ENCODE measurements around the gene TSC2.

TSC2 gene

DNA sequence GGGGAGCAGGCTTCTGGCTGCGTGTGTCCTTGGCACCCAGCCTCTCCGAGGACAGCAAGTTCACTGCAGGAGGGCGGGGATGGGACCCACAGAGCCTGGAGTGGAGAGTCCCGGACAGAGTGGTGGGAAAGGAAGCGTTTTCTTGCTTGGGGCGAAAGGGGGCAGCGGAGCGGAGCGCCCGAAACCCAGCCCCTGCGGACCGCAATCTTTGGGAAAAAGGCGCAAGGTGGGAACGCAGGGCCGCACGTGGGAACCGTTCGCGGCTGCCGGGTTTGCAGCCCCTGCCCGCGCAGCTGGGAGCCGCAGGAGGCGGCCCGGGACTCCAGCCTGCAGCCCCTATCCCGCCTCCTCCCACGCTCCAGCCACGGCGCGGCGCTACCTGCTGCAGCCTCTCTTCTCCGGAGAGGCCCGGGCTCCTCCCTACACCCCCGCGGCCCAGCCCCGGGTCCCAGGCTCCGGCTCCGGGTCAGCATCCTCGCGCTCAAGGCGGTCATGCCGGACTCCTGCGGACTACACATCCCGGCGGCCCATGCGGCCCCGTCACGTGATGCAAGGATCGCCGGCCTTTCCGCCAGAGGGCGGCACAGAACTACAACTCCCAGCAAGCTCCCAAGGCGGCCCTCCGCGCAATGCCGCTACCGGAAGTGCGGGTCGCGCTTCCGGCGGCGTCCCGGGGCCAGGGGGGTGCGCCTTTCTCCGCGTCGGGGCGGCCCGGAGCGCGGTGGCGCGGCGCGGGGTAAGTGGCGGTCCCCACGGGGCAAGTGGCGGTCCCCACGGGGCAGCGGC is at the start of gene TSC2, which contains the start of gene NTHL1:
Gene TSC2 (plus strand): TSS at position 656 of the 786 bp plus-strand sequence. CDS start 631 bp downstream, outside the sequence.
Gene NTHL1 (minus strand): TSS at position 505 of the 786 bp plus-strand sequence. CDS start 11 bp downstream, at position 494.
- Histone ChIP-seq H3K9ac (ENCODE audit: low read length in 2 of 2) (peak within 1 kb of the TSS; percentile 67 to 85), H3K9me3 (ENCODE audit: control insufficient read depth in 2 of 2, low read length in 2 of 2) (no peaks in the 10 kb centered on the region), H3K27me3 (ENCODE audit: control insufficient read depth in 1 of 2, insufficient read depth in 2 of 2, low read length in 2 of 2) (no peaks in the 10 kb centered on the region), H3K36me3 (ENCODE audit: control insufficient read depth in 2 of 2, insufficient read depth in 2 of 2, low read length in 2 of 2) (peaks cover 3 to 16% of the 10 kb centered on the region in 2 donors), H3K4me1 (ENCODE audit: control insufficient read depth, insufficient read depth, low read length) (peaks cover 39% of the 10 kb centered on the region), H3K4me3 (ENCODE audit: low read length in 2 of 2) (peak within 1 kb of the TSS; percentile 83 to 90), H3K27ac (ENCODE audit: low read length) (peak within 1 kb of the TSS; percentile 41)

DNA sequence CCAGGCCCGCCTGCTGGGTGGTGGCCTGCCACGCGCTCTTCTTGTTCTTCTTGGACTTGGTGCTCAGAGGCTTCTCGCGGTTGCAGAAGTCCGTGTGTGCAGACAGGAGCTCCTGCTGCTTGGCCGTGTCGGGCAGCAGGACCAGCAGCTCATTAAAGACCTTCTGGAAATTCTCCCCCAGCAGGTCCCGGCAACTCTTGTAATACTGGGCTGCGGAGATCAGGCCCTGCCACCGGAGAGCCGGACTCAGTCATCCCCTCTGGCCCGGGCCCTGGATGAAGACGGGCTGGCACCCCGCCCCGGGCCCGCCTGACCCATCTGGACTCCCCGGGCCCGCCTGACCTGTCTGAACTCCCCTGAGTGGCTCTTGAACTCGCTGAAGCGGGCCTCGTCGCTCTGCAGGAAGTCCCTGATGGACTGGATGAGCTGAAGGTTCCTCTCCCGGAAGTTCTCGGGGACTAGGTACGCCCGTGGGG is 49.4 kb upstream of the TSC2 start:
- H3K27ac ChIP-seq (ENCODE audit: low read length), result no peak overlapping the region
- peaks cover 23 to 27% of the 10 kb centered on the region in 2 donors for H3K36me3 ChIP-seq (ENCODE audit: control insufficient read depth in 2 of 2, insufficient read depth in 2 of 2, low read length in 2 of 2)
- no peak overlapping the region for H3K9ac ChIP-seq (ENCODE audit: low read length in 2 of 2)
- H3K4me3 ChIP-seq (ENCODE audit: low read length in 2 of 2), result no peak overlapping the region
- no peaks in the 10 kb centered on the region for H3K9me3 ChIP-seq (ENCODE audit: control insufficient read depth in 2 of 2, low read length in 2 of 2)
- H3K4me1 ChIP-seq (ENCODE audit: control insufficient read depth, insufficient read depth, low read length), result peaks cover 2% of the 10 kb centered on the region
- H3K27me3 ChIP-seq (ENCODE audit: control insufficient read depth in 1 of 2, insufficient read depth in 2 of 2, low read length in 2 of 2), result no peaks in the 10 kb centered on the region

DNA sequence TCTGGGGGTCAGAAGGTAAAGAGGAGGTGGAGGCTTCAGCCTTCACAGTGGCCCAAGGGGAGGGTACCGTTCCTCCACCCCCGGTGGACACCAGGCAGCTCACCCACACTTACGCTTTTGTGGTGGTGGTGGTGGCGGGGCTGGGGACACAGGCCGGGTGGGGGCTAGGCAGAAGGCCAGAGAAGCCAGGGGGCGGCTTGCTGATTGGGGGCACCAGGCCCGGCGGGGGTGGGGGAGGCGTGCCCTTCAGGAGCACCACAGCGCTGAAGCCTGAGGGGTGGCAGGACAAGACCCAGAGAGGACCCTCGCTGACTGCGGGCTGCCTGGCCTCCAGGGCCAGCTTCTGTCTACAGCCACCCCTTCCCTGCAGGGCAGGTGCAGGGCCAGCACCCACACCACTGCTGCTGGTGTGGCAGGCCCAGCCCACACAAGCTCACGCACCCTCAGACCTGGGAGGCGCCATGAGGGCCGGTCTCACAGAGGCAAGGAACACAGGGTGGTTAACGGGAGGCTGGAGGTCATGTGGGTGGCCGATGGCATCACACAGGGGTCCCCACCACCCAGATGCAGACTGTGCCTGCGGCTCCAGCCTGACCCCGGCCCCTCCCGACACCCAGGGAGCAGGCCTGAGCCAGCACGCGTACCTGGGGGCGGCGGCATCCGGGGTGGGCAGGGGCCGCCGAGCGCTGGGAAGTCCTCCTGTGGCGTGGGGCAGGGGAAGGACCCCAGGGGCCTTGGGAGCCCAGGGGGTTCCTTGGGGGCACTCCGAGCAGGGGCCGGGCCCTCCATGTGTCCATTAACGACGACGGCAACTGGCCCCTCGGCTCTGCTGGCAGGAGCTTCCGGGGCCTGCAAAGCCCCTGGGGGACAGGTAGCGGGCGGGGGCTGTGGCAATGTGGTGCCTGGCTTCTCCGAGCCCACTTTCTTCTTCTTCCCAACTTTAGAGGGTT is 48.7 kb upstream of the TSC2 start:
- Histone ChIP-seq H3K4me1 (ENCODE audit: control insufficient read depth, insufficient read depth, low read length) (peaks cover 9% of the 10 kb centered on the region), H3K27ac (ENCODE audit: low read length) (no peak overlapping the region), H3K36me3 (ENCODE audit: control insufficient read depth in 2 of 2, insufficient read depth in 2 of 2, low read length in 2 of 2) (peaks cover 23 to 27% of the 10 kb centered on the region in 2 donors), H3K9ac (ENCODE audit: low read length in 2 of 2) (no peak overlapping the region), H3K4me3 (ENCODE audit: low read length in 2 of 2) (no peak overlapping the region), H3K27me3 (ENCODE audit: control insufficient read depth in 1 of 2, insufficient read depth in 2 of 2, low read length in 2 of 2) (no peaks in the 10 kb centered on the region), H3K9me3 (ENCODE audit: control insufficient read depth in 2 of 2, low read length in 2 of 2) (no peaks in the 10 kb centered on the region)

DNA sequence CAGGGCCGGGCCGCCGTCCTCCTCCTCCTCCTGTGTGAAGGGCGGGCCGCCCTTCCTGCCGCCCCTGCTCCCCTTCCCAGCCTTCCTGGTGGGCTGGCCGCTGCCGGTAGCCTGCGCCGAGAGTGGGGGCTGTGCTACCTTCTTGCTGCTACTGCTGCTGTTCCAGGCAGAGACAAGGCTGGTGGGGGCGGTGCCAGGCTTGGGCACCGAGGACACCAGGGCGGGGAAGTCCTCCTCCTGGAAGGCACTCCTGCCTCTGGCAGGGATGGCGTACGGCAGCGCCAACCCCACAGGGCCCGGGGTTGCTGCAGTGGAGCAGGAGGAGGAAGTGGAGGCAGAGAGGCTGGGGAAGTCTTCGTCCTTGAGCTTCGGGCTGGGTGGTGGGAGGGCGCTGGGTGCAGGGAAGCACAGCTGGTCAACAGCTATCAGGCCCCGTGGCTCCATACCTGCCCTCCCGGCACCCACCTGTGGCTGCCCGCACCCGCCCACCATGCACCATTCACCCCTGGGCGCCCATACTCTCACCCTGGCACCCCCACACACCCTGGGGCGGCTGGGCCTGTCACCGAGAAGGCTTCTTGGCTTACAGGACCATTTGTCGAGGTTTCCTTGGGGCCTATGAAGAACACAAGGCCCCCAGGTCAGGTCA is 47.8 kb upstream of the TSC2 start:
- Histone ChIP-seq H3K4me3 (ENCODE audit: low read length in 2 of 2) (no peak overlapping the region), H3K9ac (ENCODE audit: low read length in 2 of 2) (no peak overlapping the region), H3K27ac (ENCODE audit: low read length) (no peak overlapping the region), H3K4me1 (ENCODE audit: control insufficient read depth, insufficient read depth, low read length) (peaks cover 18% of the 10 kb centered on the region), H3K9me3 (ENCODE audit: control insufficient read depth in 2 of 2, low read length in 2 of 2) (no peaks in the 10 kb centered on the region), H3K36me3 (ENCODE audit: control insufficient read depth in 2 of 2, insufficient read depth in 2 of 2, low read length in 2 of 2) (peaks cover 23 to 27% of the 10 kb centered on the region in 2 donors), H3K27me3 (ENCODE audit: control insufficient read depth in 1 of 2, insufficient read depth in 2 of 2, low read length in 2 of 2) (no peaks in the 10 kb centered on the region)

DNA sequence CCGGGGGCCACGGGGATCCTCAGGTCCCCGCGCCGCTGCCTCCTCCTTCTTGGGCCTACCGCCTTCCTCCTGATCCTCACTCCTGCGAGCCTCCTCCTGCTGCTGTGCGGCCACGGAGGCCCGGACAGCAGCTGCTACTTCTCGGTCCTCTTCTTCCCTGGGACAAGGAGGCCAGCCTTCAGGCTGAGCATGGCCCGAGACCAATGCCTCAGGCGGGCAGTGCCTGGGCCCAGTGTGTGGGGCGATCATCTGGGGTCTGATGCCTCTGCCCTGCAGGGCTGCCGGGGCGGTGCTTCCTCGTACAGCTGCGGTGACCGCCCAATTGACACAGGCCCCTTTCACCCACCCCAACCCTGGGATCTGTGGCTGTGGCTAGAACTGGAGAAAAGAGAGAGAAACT is 46.8 kb upstream of the TSC2 start:
- Histone ChIP-seq H3K27me3 (ENCODE audit: control insufficient read depth in 1 of 2, insufficient read depth in 2 of 2, low read length in 2 of 2) (no peaks in the 10 kb centered on the region), H3K36me3 (ENCODE audit: control insufficient read depth in 2 of 2, insufficient read depth in 2 of 2, low read length in 2 of 2) (peaks cover 23 to 27% of the 10 kb centered on the region in 2 donors), H3K9ac (ENCODE audit: low read length in 2 of 2) (no peak overlapping the region), H3K9me3 (ENCODE audit: control insufficient read depth in 2 of 2, low read length in 2 of 2) (no peaks in the 10 kb centered on the region), H3K4me1 (ENCODE audit: control insufficient read depth, insufficient read depth, low read length) (peaks cover 27% of the 10 kb centered on the region), H3K27ac (ENCODE audit: low read length) (no peak overlapping the region), H3K4me3 (ENCODE audit: low read length in 2 of 2) (no peak overlapping the region)

DNA sequence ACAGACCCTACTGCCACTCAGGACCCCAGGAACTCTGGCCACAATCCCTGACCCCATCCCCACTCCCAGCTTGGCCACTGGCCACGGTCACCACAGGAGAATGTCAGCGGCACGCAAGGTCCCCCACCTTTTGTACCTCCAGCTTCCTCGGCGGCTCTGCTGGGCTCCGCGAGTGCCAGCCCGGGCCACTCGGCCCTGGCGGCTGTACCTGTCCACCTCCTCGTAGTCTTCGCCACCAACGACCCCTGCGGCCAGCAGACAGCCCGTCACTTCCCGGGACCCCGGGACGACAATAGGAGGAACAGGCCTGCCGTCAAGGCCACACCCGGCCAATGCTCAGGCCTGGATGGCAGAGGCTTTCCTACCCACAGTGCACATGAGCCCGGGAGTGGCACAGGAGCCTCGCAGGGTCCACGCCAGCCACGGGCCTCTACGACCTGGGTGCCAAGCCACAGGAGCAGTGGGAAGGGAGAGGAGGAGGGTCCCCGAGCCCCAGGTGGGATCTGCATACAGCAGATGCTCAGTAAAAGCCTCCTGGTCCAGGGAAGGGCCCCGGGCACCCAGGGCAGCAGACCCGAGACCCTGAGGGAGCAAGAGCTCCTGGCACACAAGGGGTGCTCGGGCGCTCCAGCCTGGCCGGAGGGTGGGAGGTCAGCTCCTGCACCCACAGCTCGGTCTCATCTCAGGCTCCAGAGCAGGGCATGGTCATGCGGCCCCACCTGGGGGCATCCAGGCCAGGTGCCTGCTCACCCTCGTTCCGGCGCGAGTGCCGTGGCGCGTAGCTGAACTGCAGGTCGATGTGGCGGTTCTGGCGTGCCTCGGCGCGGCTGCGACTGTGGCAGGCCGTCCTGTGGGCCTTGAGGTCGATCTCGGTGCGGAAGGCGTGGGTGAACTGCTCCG is 46.1 kb upstream of the TSC2 start:
- Histone ChIP-seq H3K27ac (ENCODE audit: low read length) (no peak overlapping the region), H3K4me1 (ENCODE audit: control insufficient read depth, insufficient read depth, low read length) (peaks cover 30% of the 10 kb centered on the region), H3K9me3 (ENCODE audit: control insufficient read depth in 2 of 2, low read length in 2 of 2) (no peaks in the 10 kb centered on the region), H3K36me3 (ENCODE audit: control insufficient read depth in 2 of 2, insufficient read depth in 2 of 2, low read length in 2 of 2) (peaks cover 23 to 27% of the 10 kb centered on the region in 2 donors), H3K27me3 (ENCODE audit: control insufficient read depth in 1 of 2, insufficient read depth in 2 of 2, low read length in 2 of 2) (no peaks in the 10 kb centered on the region), H3K9ac (ENCODE audit: low read length in 2 of 2) (no peak overlapping the region), H3K4me3 (ENCODE audit: low read length in 2 of 2) (no peak overlapping the region)

DNA sequence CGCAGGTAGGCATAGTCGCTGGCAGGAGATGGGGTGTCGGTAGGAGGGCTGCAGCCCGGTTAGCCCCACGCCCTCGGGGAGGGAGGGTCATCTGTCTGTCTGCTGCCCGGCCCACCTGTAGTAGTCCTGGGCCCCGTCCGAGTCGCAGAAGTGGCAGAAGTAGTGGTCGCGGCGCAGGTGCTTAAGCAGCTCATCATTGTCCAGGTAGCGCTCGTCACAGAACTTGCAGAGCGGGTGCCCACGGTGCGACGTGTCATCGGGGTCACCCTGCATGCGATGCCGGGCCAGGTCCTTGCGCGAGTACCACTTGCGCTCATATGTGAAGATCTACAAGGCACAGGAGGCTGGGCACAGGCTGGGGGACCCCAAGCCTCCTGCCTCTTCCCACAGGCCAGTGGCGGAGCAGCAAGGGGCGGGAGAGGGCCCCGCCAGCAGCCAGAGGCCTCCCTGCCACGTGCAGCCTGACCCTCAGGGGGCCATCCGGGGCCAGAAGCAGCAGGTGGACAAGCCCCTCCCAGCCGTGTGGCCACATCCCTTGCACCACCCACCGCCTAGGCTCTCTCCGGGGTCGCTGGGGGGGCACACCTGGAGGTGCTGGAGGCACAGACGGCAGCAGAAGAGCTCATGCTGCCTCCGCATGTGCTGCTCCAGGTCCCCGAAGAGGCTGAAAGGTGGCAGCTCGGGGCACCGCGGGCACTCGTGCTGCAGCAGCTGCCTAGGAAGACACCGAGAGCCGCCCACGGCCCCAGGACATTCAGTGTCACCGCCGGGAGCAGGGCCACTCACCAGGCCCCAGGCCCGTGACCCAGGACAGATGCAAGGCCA is 45.2 kb upstream of the TSC2 start:
- Histone ChIP-seq H3K9ac (ENCODE audit: low read length in 2 of 2) (no peak overlapping the region), H3K9me3 (ENCODE audit: control insufficient read depth in 2 of 2, low read length in 2 of 2) (no peaks in the 10 kb centered on the region), H3K27ac (ENCODE audit: low read length) (no peak overlapping the region), H3K4me1 (ENCODE audit: control insufficient read depth, insufficient read depth, low read length) (peaks cover 39% of the 10 kb centered on the region), H3K27me3 (ENCODE audit: control insufficient read depth in 1 of 2, insufficient read depth in 2 of 2, low read length in 2 of 2) (no peaks in the 10 kb centered on the region), H3K4me3 (ENCODE audit: low read length in 2 of 2) (no peak overlapping the region), H3K36me3 (ENCODE audit: control insufficient read depth in 2 of 2, insufficient read depth in 2 of 2, low read length in 2 of 2) (peaks cover 21 to 27% of the 10 kb centered on the region in 2 donors)

DNA sequence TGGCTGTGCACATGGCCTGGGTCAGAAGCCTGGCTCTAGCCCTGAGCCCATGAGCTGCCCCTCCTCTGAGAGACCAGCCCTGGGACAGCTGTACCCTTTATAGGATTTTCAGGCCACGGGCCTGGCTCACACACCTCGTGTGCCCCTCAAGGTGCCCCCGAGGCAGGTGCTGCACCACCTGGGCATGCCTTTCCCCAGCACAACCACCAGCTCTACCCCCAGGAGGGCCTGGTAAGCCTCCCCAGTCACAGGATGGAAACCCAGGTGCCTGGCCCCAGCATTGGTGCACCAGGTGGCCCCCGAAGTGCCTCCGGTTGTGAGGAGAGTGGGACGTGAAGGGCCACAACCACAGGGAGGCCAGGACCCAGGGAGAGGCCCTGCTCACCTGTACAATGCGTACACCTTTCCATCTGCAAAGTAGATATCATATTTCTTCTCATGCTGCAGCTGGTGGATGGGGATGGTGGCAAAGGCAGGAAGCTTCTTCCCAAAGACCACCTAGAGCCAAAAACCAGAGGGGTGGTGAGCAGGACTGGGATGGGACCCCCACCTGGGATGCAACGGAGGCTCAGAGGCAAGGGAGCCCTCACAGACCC is 44.5 kb upstream of the TSC2 start:
- Histone ChIP-seq H3K36me3 (ENCODE audit: control insufficient read depth in 2 of 2, insufficient read depth in 2 of 2, low read length in 2 of 2) (peaks cover 16 to 27% of the 10 kb centered on the region in 2 donors), H3K4me3 (ENCODE audit: low read length in 2 of 2) (no peak overlapping the region), H3K27me3 (ENCODE audit: control insufficient read depth in 1 of 2, insufficient read depth in 2 of 2, low read length in 2 of 2) (no peaks in the 10 kb centered on the region), H3K9me3 (ENCODE audit: control insufficient read depth in 2 of 2, low read length in 2 of 2) (no peaks in the 10 kb centered on the region), H3K4me1 (ENCODE audit: control insufficient read depth, insufficient read depth, low read length) (peaks cover 46% of the 10 kb centered on the region), H3K9ac (ENCODE audit: low read length in 2 of 2) (no peak overlapping the region), H3K27ac (ENCODE audit: low read length) (no peak overlapping the region)

All from stomach smooth muscle (tissue), 2 donors.